Lung microvascular endothelial cell (primary cell): ENCODE data around the gene BIRC3. TPM values are rescaled to one million over a fixed set of nuclear protein-coding genes. Genes with fewer than 3 reads are reported as not detected.
"Not testable (repeated sequence)": the region's sequence is repeated elsewhere in the genome, so short reads cannot be mapped to it uniquely, and the experiment has no call there.

Experiments used
- DNase-seq, 2 donors: peaks; one replicate each; pipeline versions ENCODE4 v3.0.0 to v3.0.0-alpha.2; 2010; ENCODE audit warnings: low read depth in 2 of 2
- total RNA-seq: library from RNA; depleted of rRNA; stranded (reverse); fragments of >200 nt; gene quantifications from 2 replicates; pipeline ENCODE4 v1.2.1, GENCODE V29; 2014

Gene BIRC3
- total RNA-seq, 1 donor from 2014 or later, result 3.0 TPM

GRCh38 chr11:102323542-102324251, 6.4 kb downstream of the BIRC3 start:
- no peak for DNase-seq

GRCh38 chr11:102325088-102325487, 7.8 kb downstream of the BIRC3 start:
- DNase-seq, result no peak

- DNase-seq, result no peak
Measured at GRCh38 chr11:102328748-102329147, 11.5 kb downstream of the BIRC3 start.

GRCh38 chr11:102330231-102330630, 12.9 kb downstream of the BIRC3 start:
- no peak for DNase-seq

- DNase-seq, result no peak
Measured at GRCh38 chr11:102331341-102331740, 14.1 kb downstream of the BIRC3 start.

GRCh38 chr11:102332611-102332994, 15.3 kb downstream of the BIRC3 start:
- no peak for DNase-seq

GRCh38 chr11:102338479-102339010, 21.3 kb downstream of the BIRC3 start:
- no peak for DNase-seq

- not testable (repeated sequence) for DNase-seq
Measured at GRCh38 chr11:102341311-102341710, 24.0 kb downstream of the BIRC3 start.

GRCh38 chr11:102341844-102342318, 24.6 kb downstream of the BIRC3 start:
- peak; percentile 85 to 89 for DNase-seq

- peak; percentile 49 to 52 for DNase-seq
Measured at GRCh38 chr11:102343809-102344208, 26.5 kb downstream of the BIRC3 start.

- DNase-seq, result peak; percentile 60 to 86
Measured at GRCh38 chr11:102345904-102346303, 28.6 kb downstream of the BIRC3 start.

- DNase-seq, result no peak
Measured at GRCh38 chr11:102346456-102346747, 29.1 kb downstream of the BIRC3 start.

GRCh38 chr11:102346748-102347461, 29.6 kb downstream of the BIRC3 start, which contains the start of gene BIRC2:
Gene BIRC2 (plus strand): TSS chr11:102347214. CDS start chr11:102349855, 2,641 bp downstream.
- DNase-seq, result peak; percentile 94 to 95

- DNase-seq, result peak; percentile 31 to 43
Measured at GRCh38 chr11:102347462-102348370, 30.4 kb downstream of the BIRC3 start.

- no peak for DNase-seq
Measured at GRCh38 chr11:102357116-102357515, 39.8 kb downstream of the BIRC3 start.

GRCh38 chr11:102359372-102359771, 42.1 kb downstream of the BIRC3 start:
- DNase-seq, result no peak

- no peak for DNase-seq
Measured at GRCh38 chr11:102360681-102361080, 43.4 kb downstream of the BIRC3 start.

- DNase-seq, result no peak
Measured at GRCh38 chr11:102361086-102362031, 44.1 kb downstream of the BIRC3 start.

- no peak for DNase-seq
Measured at GRCh38 chr11:102364991-102365390, 47.7 kb downstream of the BIRC3 start.

GRCh38 chr11:102367364-102367763, 50.1 kb downstream of the BIRC3 start:
- DNase-seq, result peak; percentile 31 to 37
